ES-I3 (cell line): ENCODE results near the gene OSBP2.

Experiments used
- H3K36me3 ChIP-seq: 2 replicates; pipeline ENCODE4 v1.6.1; 2013; ENCODE audit warnings: mild to moderate bottlenecking, low read length, control low read depth, moderate library complexity; ENCODE audit not compliant: insufficient read depth
- H3K4me1 ChIP-seq: 2 replicates; pipeline ENCODE4 v1.6.1; 2013; ENCODE audit warnings: mild to moderate bottlenecking, control low read depth, low read length; ENCODE audit not compliant: insufficient read depth
- H3K9ac ChIP-seq: 2 replicates; pipeline ENCODE4 v1.6.1; 2013; ENCODE audit warnings: low read depth, mild to moderate bottlenecking, low read length, moderate library complexity
- H3K9me3 ChIP-seq: 2 replicates; pipeline ENCODE4 v1.6.1; 2013; ENCODE audit warnings: mild to moderate bottlenecking, low read length, moderate library complexity; ENCODE audit not compliant: control insufficient read depth, insufficient read depth

OSBP2 gene

GRCh38 chr22:30810105-30810504 is 115.4 kb downstream of the OSBP2 start:
- peaks cover 16% of the 10 kb centered on the region for H3K4me1 ChIP-seq
- no peaks in the 10 kb centered on the region for H3K9me3 ChIP-seq
- H3K36me3 ChIP-seq = no peaks in the 10 kb centered on the region
- H3K9ac ChIP-seq = no peak overlapping the region

DNA sequence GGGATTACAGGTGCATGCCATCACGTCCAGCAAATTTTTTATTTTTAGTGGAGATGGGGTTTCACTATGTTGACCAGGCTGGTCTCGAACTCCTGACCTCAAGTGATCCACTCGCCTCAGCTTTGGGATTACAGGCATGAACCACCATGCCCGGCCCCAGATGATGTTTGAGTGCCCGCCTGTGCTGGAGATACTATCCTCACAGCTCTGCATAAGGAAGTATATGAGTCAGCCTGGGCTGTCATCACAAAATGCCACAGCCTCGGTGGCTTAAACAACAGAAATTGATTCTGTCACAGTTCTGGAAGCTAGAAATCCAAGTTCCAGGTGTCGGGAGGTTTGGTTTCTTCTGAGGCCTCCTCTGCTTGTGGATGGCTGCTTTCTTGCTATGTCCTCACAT is 119.3 kb downstream of the OSBP2 start:
- Histone ChIP-seq H3K9me3 (no peaks in the 10 kb centered on the region), H3K4me1 (no peaks in the 10 kb centered on the region), H3K36me3 (no peaks in the 10 kb centered on the region), H3K9ac (no peak overlapping the region)

- H3K9ac ChIP-seq = no peak overlapping the region
- H3K9me3 ChIP-seq = no peaks in the 10 kb centered on the region
- H3K36me3 ChIP-seq = no peaks in the 10 kb centered on the region
These were observed 121.7 kb downstream of the OSBP2 start for GRCh38 chr22:30816413-30816812.

DNA sequence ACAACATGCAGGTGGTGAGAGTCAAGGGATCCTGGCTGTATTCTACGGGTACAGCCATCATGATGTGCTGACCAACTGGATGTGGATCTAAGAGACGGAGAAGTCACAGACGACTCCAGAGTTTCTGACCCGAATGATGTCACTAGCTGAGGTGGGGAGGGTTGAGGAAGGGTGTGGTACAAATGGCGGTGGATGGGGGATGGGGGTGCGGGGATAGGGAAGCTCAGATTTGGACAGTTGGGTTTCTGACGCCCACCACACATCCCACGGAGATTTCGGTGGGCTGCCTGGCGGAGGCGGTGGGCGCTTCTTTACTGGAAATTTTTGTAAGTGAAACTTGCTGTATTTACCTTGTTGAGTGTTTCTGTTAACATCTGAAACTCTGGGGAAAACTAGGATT is 126.7 kb downstream of the OSBP2 start:
- Histone ChIP-seq H3K4me1 (no peaks in the 10 kb centered on the region), H3K36me3 (no peaks in the 10 kb centered on the region), H3K9ac (no peak overlapping the region), H3K9me3 (no peaks in the 10 kb centered on the region)

More at GRCh38 chr22:30816413-30816812, 121.7 kb downstream of the OSBP2 start:
- no peaks in the 10 kb centered on the region for H3K4me1 ChIP-seq

GRCh38 chr22:30821863-30822215 is 127.2 kb downstream of the OSBP2 start:
- H3K9me3 ChIP-seq = no peaks in the 10 kb centered on the region
- H3K36me3 ChIP-seq = no peaks in the 10 kb centered on the region
- peak overlapping the region; percentile 65; the same call in 1 of the 2 replicates for H3K9ac ChIP-seq
- no peaks in the 10 kb centered on the region for H3K4me1 ChIP-seq

- Histone ChIP-seq H3K4me1 (no peaks in the 10 kb centered on the region), H3K36me3 (no peaks in the 10 kb centered on the region), H3K9me3 (no peaks in the 10 kb centered on the region), H3K9ac (peak overlapping the region; percentile 65)
These were observed 127.7 kb downstream of the OSBP2 start for GRCh38 chr22:30822216-30823014.

DNA sequence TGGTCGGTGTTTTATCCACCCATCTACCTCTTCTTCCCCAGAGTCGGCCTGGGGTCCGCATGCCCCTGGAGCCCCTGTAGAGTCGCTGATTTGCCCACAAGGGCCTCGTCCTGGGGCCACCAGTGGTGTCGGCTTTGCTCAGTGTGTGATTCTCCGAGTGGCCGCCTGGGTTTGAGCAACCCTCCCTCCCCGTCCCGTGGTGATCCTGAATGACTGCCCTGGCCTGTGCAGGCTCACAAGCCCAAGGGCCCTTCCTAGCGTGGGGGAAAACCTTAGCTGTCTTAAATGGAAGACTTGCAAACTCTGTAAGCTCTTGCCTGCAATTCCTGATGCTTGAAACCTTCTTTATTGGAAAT is 128.3 kb downstream of the OSBP2 start:
- H3K9ac ChIP-seq = peak overlapping the region; percentile 65; the same call in 1 of the 2 replicates
- no peaks in the 10 kb centered on the region for H3K36me3 ChIP-seq
- no peaks in the 10 kb centered on the region for H3K4me1 ChIP-seq
- no peaks in the 10 kb centered on the region for H3K9me3 ChIP-seq

DNA sequence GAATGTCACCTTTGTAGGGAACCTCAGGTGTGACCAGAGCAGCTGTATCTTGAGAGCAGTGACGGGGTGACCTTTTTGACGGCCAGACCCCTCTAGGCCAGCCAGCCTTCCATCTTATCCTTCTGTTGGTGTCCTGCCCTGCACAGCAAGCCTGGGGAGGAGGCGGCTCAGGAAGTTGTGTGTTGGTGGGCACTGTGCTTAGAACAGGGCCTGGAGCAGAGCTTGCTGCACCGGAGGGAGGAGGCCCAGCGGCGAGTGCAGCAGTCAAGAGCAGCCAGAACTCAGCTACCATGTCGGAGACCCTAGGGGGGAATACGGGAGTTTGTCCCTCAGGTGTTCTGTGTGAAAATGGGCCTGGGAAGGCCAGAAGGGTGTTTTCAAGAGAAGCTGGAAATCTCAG is 129.4 kb downstream of the OSBP2 start:
- Histone ChIP-seq H3K4me1 (no peaks in the 10 kb centered on the region), H3K9ac (no peak overlapping the region), H3K36me3 (no peaks in the 10 kb centered on the region), H3K9me3 (no peaks in the 10 kb centered on the region)

GRCh38 chr22:30824711-30825110 is 130.0 kb downstream of the OSBP2 start:
- H3K4me1 ChIP-seq = no peaks in the 10 kb centered on the region
- no peaks in the 10 kb centered on the region for H3K36me3 ChIP-seq
- no peak overlapping the region for H3K9ac ChIP-seq
- H3K9me3 ChIP-seq = no peaks in the 10 kb centered on the region

- no peaks in the 10 kb centered on the region for H3K36me3 ChIP-seq
- no peak overlapping the region for H3K9ac ChIP-seq
- H3K4me1 ChIP-seq = peaks cover 6% of the 10 kb centered on the region; the same call in 1 of the 2 replicates
- no peaks in the 10 kb centered on the region for H3K9me3 ChIP-seq
These were observed 131.2 kb downstream of the OSBP2 start for GRCh38 chr22:30825711-30826505.

- Histone ChIP-seq H3K4me1 (peaks cover 14% of the 10 kb centered on the region), H3K36me3 (no peaks in the 10 kb centered on the region), H3K9me3 (no peaks in the 10 kb centered on the region), H3K9ac (no peak overlapping the region)
These were observed 132.1 kb downstream of the OSBP2 start for GRCh38 chr22:30826670-30827355.

- H3K4me1 ChIP-seq = peaks cover 16% of the 10 kb centered on the region
- H3K36me3 ChIP-seq = no peaks in the 10 kb centered on the region
- no peak overlapping the region for H3K9ac ChIP-seq
- no peaks in the 10 kb centered on the region for H3K9me3 ChIP-seq
These were observed 133.0 kb downstream of the OSBP2 start for GRCh38 chr22:30827646-30828045.

- H3K36me3 ChIP-seq = no peaks in the 10 kb centered on the region
- no peaks in the 10 kb centered on the region for H3K9me3 ChIP-seq
- H3K9ac ChIP-seq = no peak overlapping the region
- H3K4me1 ChIP-seq = peaks cover 16% of the 10 kb centered on the region
These were observed 133.8 kb downstream of the OSBP2 start for GRCh38 chr22:30828187-30829155.
